Measurements from ENCODE around the gene TTYH3. TPM values are rescaled to one million over a fixed set of nuclear protein-coding genes. Genes with fewer than 3 reads are reported as not detected.

TTYH3 gene
- total RNA-seq, 1 experiment from 2014 or later, result 122 TPM

DNA sequence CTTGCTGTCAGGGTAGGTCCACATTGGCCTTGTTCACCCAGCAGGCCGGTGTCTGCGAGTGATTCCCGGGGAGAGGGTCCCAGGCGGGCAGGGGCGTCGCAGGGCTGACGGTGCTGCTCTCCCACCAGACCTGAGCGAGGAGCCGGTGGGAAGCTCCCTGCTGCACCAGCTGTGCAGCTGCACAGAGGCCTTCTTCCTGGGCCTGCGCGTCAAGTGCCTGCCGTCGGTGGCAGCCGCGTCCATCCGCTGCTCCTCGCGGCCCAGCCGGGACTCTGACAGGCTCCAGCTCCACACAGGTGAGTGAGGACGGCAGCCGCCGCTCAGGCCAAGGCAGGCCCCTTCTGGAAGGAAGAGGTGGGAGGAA lies 70.8 kb downstream of the TTYH3 start:
- Histone ChIP-seq H3K56ac (ENCODE audit: insufficient read length, low read depth, low read length) (no peak overlapping the region), H3K27ac (ENCODE audit: insufficient read length, low read depth, low read length) (no peak overlapping the region), H4K91ac (ENCODE audit: insufficient read length, low read depth, low read length) (no peak overlapping the region), H2BK12ac (ENCODE audit: insufficient read length, low read depth, low read length) (no peak overlapping the region), H3K23ac (ENCODE audit: insufficient read length, low read depth, low read length) (no peak overlapping the region), H2BK20ac (ENCODE audit: low read depth, low read length, poor library complexity, severe bottlenecking) (no peak overlapping the region), H3K14ac (ENCODE audit: insufficient read depth, low read length) (no peak overlapping the region; the same call in 1 of the 2 replicates), H4K20me1 (ENCODE audit: control insufficient read depth, insufficient read depth, insufficient read length) (no peaks in the 10 kb centered on the region), H3K9ac (ENCODE audit: extremely low read depth, insufficient read length, low read length) (no peak overlapping the region), H3T11ph (ENCODE audit: low read length) (no peak overlapping the region), H2BK5ac (ENCODE audit: insufficient read length, low read length) (no peak overlapping the region), H3K4me1 (ENCODE audit: insufficient read depth, low read length) (no peaks in the 10 kb centered on the region), H3K79me2 (ENCODE audit: insufficient read depth, low read length) (no peaks in the 10 kb centered on the region), H3K9me3 (ENCODE audit: control insufficient read depth, low read depth, low read length) (no peaks in the 10 kb centered on the region), H4K5ac (ENCODE audit: insufficient read length, low read depth, low read length) (no peak overlapping the region), H2BK120ac (ENCODE audit: low read depth, low read length, poor library complexity, severe bottlenecking) (no peak overlapping the region), H3K4ac (ENCODE audit: low read depth, low read length) (no peak overlapping the region), H2BK15ac (ENCODE audit: low read depth, low read length) (no peak overlapping the region), H2AFZ (ENCODE audit: low read length) (no peak overlapping the region), H3K4me2 (ENCODE audit: insufficient read depth, insufficient read length, low read length) (no peak overlapping the region), H3K18ac (ENCODE audit: insufficient read length, low read depth, low read length) (no peak overlapping the region), H4K8ac (replicated peaks; ENCODE audit: insufficient read length, low read depth, low read length) (no peak overlapping the region), H3K79me1 (ENCODE audit: insufficient read depth, low read depth, low read length, poor library complexity, severe bottlenecking) (no peaks in the 10 kb centered on the region), H2AK5ac (ENCODE audit: insufficient read length, low read length) (no peak overlapping the region), H3K27me3 (ENCODE audit: insufficient read depth, low read length) (no peaks in the 10 kb centered on the region), H3K23me2 (ENCODE audit: insufficient read length, low read depth, low read length, poor library complexity, severe bottlenecking) (no peaks in the 10 kb centered on the region)
- H3K4me1 Mint-ChIP-seq, result peaks cover 15% of the 10 kb centered on the region in 2 experiments
- peaks cover 0 to 1% (median 0%) of the 10 kb centered on the region in 3 experiments; a peak in 2 of 7 replicates for H3K36me3 Mint-ChIP-seq (ENCODE audit: insufficient read depth in 1 of 3, low read depth in 3 of 3)
- peak overlapping the region in 1 of 3 experiments; percentile 84; a peak in 2 of 7 replicates for H3K27ac Mint-ChIP-seq
- DNase-seq, result no peak
- no CpG with 5 or more reads among the region's 22 CpGs for WGBS (ENCODE audit: extremely low coverage, insufficient read length, low lambda C conversion rate)
- no peak overlapping the region for H3K4me3 Mint-ChIP-seq
- no peaks in the 10 kb centered on the region for H3K9me3 Mint-ChIP-seq
- H3K27me3 Mint-ChIP-seq (ENCODE audit: low read depth), result peaks cover 2% of the 10 kb centered on the region
- TF ChIP-seq, protein P1, sequence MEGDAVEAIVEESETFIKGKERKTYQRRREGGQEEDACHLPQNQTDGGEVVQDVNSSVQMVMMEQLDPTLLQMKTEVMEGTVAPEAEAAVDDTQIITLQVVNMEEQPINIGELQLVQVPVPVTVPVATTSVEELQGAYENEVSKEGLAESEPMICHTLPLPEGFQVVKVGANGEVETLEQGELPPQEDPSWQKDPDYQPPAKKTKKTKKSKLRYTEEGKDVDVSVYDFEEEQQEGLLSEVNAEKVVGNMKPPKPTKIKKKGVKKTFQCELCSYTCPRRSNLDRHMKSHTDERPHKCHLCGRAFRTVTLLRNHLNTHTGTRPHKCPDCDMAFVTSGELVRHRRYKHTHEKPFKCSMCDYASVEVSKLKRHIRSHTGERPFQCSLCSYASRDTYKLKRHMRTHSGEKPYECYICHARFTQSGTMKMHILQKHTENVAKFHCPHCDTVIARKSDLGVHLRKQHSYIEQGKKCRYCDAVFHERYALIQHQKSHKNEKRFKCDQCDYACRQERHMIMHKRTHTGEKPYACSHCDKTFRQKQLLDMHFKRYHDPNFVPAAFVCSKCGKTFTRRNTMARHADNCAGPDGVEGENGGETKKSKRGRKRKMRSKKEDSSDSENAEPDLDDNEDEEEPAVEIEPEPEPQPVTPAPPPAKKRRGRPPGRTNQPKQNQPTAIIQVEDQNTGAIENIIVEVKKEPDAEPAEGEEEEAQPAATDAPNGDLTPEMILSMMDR (conservative IDR thresholded peaks at IDR 0.05), result no peak
